ENCODE measurements around the gene SSPN.
A peak's percentile ranks its signal among the peaks of the same experiment; 100 is the strongest.

Gene SSPN

DNA sequence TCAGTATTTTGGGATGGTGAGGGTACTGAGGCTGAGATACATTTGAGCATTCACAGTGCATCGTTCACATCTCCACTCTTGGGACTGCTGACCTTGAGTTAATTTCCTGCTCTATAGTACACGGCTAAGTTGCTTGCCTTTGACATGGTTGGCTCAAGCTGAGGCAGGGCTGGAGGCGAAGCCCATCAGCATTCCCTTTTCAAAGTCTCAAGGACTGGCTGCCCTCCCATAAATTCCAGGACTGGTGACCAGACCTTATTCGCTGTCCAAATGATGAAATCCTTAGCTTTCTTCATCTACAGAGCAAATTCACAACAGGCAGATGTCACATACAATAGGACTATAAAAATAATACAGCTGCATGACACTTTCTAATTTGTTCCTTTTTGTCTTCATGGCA, 85.9 kb downstream of the SSPN start:
- peak; percentile 24 for DNase-seq (ENCODE audit: low read depth)

DNA sequence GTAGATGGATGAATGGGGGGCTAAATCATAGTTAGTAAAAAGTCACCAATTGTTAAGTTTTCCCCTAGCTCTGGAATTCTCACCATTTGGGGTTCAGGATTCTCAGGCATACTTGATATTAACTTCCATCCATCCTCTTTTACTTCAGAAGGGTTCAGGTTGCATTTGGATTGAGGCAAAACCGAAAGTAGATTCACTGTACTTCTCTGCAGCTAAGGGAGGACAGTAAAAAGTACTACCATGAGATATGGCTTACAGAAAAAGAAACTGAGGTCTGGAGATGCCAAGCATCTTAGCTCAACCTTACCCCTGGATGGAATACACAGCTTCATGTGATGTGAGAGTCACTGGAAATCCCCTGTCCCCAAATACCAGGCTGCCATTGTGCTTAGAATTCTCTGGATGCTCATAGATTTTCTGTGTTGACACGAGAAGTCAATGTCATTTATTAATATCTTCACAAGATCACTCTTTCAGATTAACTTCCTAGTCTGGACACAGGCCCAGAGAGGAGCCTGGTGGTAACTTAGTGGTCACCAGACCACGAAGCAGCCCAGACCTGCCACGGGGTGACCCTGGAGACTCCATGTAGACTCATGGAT, 87.1 kb downstream of the SSPN start:
- DNase-seq (ENCODE audit: low read depth): no peak
- TF ChIP-seq, protein P1, sequence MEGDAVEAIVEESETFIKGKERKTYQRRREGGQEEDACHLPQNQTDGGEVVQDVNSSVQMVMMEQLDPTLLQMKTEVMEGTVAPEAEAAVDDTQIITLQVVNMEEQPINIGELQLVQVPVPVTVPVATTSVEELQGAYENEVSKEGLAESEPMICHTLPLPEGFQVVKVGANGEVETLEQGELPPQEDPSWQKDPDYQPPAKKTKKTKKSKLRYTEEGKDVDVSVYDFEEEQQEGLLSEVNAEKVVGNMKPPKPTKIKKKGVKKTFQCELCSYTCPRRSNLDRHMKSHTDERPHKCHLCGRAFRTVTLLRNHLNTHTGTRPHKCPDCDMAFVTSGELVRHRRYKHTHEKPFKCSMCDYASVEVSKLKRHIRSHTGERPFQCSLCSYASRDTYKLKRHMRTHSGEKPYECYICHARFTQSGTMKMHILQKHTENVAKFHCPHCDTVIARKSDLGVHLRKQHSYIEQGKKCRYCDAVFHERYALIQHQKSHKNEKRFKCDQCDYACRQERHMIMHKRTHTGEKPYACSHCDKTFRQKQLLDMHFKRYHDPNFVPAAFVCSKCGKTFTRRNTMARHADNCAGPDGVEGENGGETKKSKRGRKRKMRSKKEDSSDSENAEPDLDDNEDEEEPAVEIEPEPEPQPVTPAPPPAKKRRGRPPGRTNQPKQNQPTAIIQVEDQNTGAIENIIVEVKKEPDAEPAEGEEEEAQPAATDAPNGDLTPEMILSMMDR (conservative IDR thresholded peaks at IDR 0.05; ENCODE audit: low read depth, low read length): no peak
- H3K4me3 ChIP-seq (ENCODE audit: low read depth, low read length): no peak overlapping the region

More for the DNA sequence above, 85.9 kb downstream of the SSPN start:
- TF ChIP-seq, protein P1 (conservative IDR thresholded peaks at IDR 0.05; ENCODE audit: low read depth, low read length): no peak
- H3K4me3 ChIP-seq (ENCODE audit: low read depth, low read length): no peak overlapping the region

DNA sequence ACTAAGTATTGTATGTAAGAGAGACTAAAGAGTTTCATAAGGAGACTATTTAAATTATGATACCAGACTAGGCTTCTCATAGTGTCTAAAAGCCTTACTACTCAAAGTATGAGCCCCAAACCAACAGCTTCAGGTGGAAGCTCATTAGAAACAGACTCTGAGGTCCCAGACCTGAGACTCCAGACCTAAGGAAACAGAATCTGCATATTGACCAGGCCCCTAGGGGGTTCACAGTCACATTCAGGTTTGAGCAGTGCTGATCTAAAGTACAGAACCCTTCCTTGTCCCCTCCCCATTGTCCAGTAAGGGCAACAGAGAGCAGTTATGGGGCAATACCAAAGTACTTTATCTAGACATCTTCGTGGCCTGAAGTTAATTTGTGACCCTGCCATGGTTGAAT, 87.7 kb downstream of the SSPN start:
- TF ChIP-seq, protein P1 (conservative IDR thresholded peaks at IDR 0.05; ENCODE audit: low read depth, low read length): no peak
- no peak overlapping the region for H3K4me3 ChIP-seq (ENCODE audit: low read depth, low read length)
- DNase-seq (ENCODE audit: low read depth): no peak

DNA sequence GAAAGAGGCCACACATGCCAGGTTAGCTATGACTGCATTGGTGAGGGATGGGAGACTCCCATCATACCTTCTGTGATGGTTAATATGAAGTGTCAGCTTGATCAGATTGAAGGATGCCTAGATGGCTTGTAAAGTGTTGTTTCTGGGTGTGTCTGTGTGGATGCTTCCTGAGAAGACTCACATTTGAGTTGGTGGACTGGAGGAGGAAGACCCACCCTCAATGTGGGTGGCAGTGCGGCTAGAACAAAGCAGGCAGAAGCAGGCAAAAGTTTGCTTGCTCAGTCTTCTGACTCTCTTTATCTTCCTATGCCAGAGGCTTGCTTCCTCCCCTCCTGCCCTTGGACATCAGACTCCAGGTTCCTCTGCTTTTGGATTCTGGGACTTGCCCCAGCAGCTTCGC, 88.2 kb downstream of the SSPN start:
- no peak overlapping the region for H3K4me3 ChIP-seq (ENCODE audit: low read depth, low read length)
- no peak for DNase-seq (ENCODE audit: low read depth)
- TF ChIP-seq, protein P1 (conservative IDR thresholded peaks at IDR 0.05; ENCODE audit: low read depth, low read length): no peak

DNA sequence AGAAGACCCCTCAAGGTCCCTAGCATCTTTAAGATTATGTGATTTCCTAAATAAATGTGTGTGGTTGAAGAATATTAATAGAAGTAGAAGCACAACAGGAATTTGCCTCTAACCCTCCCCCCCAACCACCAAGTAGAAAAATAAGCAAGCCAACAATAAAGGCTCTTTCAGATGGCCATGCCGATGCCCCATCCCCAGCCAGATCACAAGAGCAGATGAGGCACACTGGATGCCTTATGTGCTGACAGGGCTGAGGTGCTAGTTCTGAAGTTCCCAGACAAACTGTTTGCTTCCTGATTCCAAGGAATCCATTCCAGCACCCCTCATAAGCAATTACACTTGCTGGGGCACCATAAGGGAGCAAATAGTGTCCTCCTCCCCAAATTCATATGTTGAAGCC, 90.0 kb downstream of the SSPN start:
- H3K4me3 ChIP-seq (ENCODE audit: low read depth, low read length): no peak overlapping the region
- TF ChIP-seq, protein P1 (conservative IDR thresholded peaks at IDR 0.05; ENCODE audit: low read depth, low read length): no peak

DNA sequence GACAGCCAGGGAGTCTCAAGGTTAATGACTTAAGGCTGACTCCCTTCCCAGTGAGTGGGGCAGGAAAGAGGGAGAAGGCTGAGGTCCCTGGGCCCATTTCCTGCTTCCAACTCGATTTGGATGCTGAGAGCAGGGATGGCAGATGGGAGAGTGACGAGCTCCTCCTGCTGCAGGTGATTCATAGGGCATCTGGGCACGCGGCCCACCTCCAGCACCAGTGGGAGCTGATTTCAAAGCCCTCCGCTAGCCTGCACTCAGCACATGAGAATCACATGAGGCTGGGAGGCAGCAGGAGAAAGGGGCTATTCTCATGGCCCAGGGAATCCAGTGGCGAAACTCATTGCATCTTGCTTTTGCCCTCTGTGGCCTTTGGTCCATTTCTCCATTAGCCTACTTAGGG, 90.8 kb downstream of the SSPN start:
- no peak for DNase-seq (ENCODE audit: low read depth)
- no peak overlapping the region for H3K4me3 ChIP-seq (ENCODE audit: low read depth, low read length)
- TF ChIP-seq, protein P1 (conservative IDR thresholded peaks at IDR 0.05; ENCODE audit: low read depth, low read length): no peak

More for the DNA sequence above, 90.0 kb downstream of the SSPN start:
- DNase-seq (ENCODE audit: low read depth): no peak

DNA sequence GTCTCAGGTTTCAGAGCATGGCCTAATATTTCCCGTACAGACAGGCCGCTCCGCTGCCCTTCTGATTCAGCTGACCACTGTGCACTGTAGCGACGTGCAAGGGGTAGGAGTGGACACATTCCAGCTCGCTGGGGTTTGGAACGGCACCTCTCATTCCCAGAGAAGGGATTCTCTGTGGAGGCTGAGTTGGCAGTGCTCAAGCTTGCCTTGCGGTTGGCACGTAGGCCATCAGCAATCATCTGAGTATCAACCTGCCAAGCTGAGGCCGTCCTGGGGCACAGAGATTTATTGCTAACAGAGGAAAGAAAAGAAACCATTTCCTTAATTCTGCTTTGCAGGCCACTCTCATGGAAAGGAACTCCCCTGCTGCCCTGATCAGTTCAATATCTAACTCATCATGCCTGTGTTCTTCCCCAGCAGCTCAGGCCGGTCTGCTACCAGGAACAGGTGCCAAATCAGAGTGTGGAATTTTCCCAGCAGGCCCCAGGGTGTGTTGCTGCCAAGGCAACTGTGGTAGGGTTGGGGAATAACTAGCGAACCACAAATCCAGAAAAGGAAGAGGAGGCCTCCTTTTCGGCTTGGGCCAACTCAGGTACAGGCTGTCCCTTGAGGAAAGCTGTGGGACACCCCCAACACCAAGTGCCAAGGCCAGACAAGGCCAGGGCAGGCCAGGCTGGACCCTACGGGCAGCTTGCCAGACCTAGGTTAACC, 92.5 kb downstream of the SSPN start:
- DNase-seq (ENCODE audit: low read depth): no peak
- H3K4me3 ChIP-seq (ENCODE audit: low read depth, low read length): no peak overlapping the region
- TF ChIP-seq, protein P1 (conservative IDR thresholded peaks at IDR 0.05; ENCODE audit: low read depth, low read length): no peak
